Tibial nerve (tissue), 4 donors: ENCODE results near the gene NFATC1. TPM values are rescaled to one million over a fixed set of nuclear protein-coding genes. Genes with fewer than 3 reads are reported as not detected.

ENCODE experiments used
- DNase-seq, 2 donors: peaks; one replicate each; pipeline ENCODE4 v3.0.0-alpha.2; 2019; ENCODE audit warnings: low spot score in 2 of 2
- H3K27ac ChIP-seq, 4 donors: fragments of 200-600 bp; sonication (generic) in 3 of 4; one replicate each; pipeline ENCODE4 v1.5.1; 2017 to 2019; ENCODE audit warnings: mild to moderate bottlenecking in 1 of 4
- H3K27me3 ChIP-seq, 2 donors: fragments of 200-600 bp; sonication (generic) in 1 of 2; one replicate each; pipeline versions ENCODE4 v1.5.1 to v1.6.0; 2017 to 2019
- H3K36me3 ChIP-seq, 3 donors: fragments of 200-600 bp; sonication (generic); one replicate each; pipeline ENCODE4 v1.5.1; 2018 to 2019
- H3K4me1 ChIP-seq, 4 donors: fragments of 200-600 bp; sonication (generic) in 3 of 4; one replicate each; pipeline ENCODE4 v1.5.1; 2017 to 2019
- H3K4me3 ChIP-seq, 4 donors: fragments of 200-600 bp; sonication (generic) in 3 of 4; one replicate each; pipeline ENCODE4 v1.5.1; 2017 to 2019; ENCODE audit warnings: mild to moderate bottlenecking in 1 of 4, moderate library complexity in 1 of 4
- H3K9me3 ChIP-seq, 4 donors: fragments of 200-600 bp; sonication (generic) in 3 of 4; one replicate each; pipeline ENCODE4 v1.5.1; 2017 to 2019
- EP300 ChIP-seq, 2 donors: sonication (generic); formaldehyde crosslinking; IDR thresholded peaks; one replicate each; pipeline ENCODE4 v1.6.1; 2017; ENCODE audit warnings: antibody characterized with exemption in 2 of 2, mild to moderate bottlenecking in 1 of 2
- POLR2A ChIP-seq, 2 donors: fragments of 450-650 bp; IDR thresholded peaks; one replicate each; pipeline ENCODE4 v1.6.1; 2017; ENCODE audit warnings: antibody characterized with exemption in 2 of 2, mild to moderate bottlenecking in 2 of 2, moderate library complexity in 2 of 2
- WGBS, 2 donors: methylation state at CpG; one replicate each; pipeline ENCODE4 v1.1.5; 2018; 5-methylcytosine and 5-hydroxymethylcytosine counted together
- total RNA-seq, 4 donors: library from RNA; depleted of rRNA; stranded (reverse); fragments of >200 nt; gene quantifications; one replicate each; pipeline ENCODE4 v1.1.0, GENCODE V29; 2016
- TF ChIP-seq, protein P1 (sequence below), 5 experiments: fragments of 200-600 bp in 3 of 5; fragments of 450-650 bp in 2 of 5; sonication (generic) in 3 of 5; IDR thresholded peaks; one replicate each; pipeline ENCODE4 v1.5.1; 2016 to 2019; ENCODE audit warnings: antibody characterized with exemption in 5 of 5, mild to moderate bottlenecking in 3 of 5, moderate library complexity in 2 of 5

The NFATC1 gene
- total RNA-seq, 4 donors from 2014 or later = 33.7 to 48.6 (median 37.8) TPM

DNA sequence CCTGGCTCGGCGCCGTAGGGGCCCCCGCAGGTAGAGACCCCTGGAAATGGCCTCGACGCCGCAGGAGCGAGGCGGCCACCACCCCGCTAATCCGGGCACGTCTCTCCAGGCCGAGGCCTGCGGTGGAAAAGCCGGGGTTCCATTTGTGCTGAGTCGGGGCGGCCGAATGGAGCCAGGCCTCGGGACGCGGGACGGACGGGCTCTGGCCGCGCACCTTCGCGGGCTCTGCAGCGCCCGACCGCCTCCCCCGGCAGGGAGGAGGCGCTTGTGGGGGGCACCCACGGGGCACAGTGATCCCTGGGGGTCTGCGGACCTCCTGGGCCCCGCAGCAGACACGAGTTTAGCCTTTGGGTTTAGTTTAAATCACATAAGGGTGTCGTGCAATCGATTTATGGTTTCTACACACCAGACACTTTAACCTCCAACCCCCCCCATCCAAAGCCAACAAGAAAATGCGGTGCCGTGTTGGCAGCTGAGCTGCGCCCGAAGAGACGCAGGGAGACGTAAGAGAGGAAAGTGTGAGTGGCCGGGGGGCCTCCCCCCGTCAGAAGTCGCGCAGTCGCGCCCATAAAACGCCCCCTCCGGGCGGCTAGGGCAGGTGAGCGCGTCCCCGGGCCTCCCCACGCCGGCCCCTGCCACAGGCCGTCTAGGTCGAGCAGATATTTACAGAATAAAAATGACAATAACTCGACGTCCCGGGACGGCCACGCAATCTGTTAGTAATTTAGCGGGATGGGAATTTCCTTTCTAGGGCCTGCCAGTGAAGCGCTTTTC, 1.0 kb upstream of the NFATC1 start:
- TF ChIP-seq EP300 (IDR thresholded peaks at IDR 0.05) (peak in 1 of 2 donors; percentile 39), POLR2A (IDR thresholded peaks at IDR 0.05) (no peak)
- DNase-seq = peak; percentile 44 to 52
- H3K27me3 ChIP-seq = no peaks in the 10 kb centered on the region
- H3K4me1 ChIP-seq = peaks cover 0 to 57% (median 31%) of the 10 kb centered on the region in 4 donors
- H3K9me3 ChIP-seq = no peaks in the 10 kb centered on the region
- peak overlapping the region; percentile 83 to 98 (median 94) for H3K27ac ChIP-seq
- H3K36me3 ChIP-seq = no peaks in the 10 kb centered on the region
- H3K4me3 ChIP-seq = peak overlapping the region; percentile 42 to 81 (median 72)
- WGBS, 2 donors = 1 to 2% methylated on average over 32 to 57 of the region's 67 CpGs

DNA sequence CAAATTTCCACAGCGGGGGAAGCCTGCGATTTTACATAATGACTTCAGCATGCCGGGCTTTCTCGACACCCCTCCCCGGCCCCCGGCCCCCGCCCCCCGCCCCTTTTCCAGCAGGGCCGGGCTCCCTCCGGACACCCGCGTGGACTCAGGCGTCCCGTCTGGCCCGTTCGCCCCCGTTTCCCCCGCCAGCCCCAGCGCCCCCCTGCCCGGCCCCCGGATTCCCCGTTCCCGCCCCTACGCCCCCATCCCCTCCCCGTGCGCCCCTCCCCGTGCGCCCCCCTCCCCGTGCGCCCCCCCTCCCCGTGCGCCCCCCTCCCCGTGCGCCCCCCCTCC, 456 bp upstream of the NFATC1 start:
- H3K4me3 ChIP-seq = peak overlapping the region; percentile 42 to 81 (median 72)
- no peaks in the 10 kb centered on the region for H3K36me3 ChIP-seq
- TF ChIP-seq POLR2A (IDR thresholded peaks at IDR 0.05) (no peak), EP300 (IDR thresholded peaks at IDR 0.05) (no peak)
- TF ChIP-seq, protein P1, sequence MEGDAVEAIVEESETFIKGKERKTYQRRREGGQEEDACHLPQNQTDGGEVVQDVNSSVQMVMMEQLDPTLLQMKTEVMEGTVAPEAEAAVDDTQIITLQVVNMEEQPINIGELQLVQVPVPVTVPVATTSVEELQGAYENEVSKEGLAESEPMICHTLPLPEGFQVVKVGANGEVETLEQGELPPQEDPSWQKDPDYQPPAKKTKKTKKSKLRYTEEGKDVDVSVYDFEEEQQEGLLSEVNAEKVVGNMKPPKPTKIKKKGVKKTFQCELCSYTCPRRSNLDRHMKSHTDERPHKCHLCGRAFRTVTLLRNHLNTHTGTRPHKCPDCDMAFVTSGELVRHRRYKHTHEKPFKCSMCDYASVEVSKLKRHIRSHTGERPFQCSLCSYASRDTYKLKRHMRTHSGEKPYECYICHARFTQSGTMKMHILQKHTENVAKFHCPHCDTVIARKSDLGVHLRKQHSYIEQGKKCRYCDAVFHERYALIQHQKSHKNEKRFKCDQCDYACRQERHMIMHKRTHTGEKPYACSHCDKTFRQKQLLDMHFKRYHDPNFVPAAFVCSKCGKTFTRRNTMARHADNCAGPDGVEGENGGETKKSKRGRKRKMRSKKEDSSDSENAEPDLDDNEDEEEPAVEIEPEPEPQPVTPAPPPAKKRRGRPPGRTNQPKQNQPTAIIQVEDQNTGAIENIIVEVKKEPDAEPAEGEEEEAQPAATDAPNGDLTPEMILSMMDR (IDR thresholded peaks at IDR 0.05) = no peak
- no peaks in the 10 kb centered on the region for H3K27me3 ChIP-seq
- H3K4me1 ChIP-seq = peaks cover 0 to 56% (median 32%) of the 10 kb centered on the region in 4 donors
- H3K27ac ChIP-seq = peak overlapping the region; percentile 83 to 98 (median 94)
- WGBS, 2 donors = 0 to 2% methylated on average over 7 of the region's 34 CpGs
- no peaks in the 10 kb centered on the region for H3K9me3 ChIP-seq
- no peak for DNase-seq

DNA sequence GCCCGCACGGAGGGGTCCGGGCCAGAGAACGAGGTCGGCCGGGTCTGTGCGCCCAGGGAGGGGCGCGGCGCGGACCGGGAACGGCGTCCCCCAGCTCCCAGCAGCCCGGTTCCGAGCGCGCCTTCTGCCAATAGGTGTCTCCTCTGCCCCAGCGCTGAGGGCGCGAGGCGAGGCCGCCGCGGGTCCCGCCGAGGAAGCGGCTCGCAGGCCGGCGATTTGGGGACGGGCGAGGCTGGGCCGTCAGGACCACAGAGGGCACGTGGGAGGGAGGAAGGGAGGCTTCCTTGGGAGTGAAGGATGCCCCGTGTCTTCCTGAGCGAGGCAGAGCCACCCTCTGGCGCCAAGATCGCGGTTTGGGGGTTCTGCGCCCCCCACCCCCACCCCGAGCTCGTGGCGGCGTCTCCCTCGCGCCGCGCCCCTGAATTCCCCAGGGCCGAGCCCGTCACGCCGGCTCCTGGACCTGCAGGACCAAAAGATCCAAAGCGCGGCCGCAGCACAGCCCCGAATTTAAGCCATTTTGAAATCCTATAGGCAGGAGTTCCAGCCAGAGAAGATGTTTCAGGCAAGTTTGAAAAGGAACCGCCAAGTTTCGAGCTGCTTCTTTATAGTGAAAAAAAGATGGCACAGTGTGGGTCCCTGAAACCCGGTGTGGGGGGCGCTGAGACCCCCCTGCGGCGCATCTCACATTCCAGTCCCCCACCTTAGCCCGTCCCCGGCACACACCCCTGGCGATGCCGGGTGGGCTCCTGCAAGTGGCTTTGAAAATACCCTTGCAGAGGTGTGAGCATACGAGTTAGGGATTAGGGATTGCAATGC, 909 bp downstream of the NFATC1 start:
- Histone ChIP-seq H3K9me3 (no peaks in the 10 kb centered on the region), H3K4me1 (peaks cover 0 to 64% (median 35%) of the 10 kb centered on the region in 4 donors), H3K36me3 (no peaks in the 10 kb centered on the region), H3K27me3 (no peaks in the 10 kb centered on the region), H3K4me3 (peak overlapping the region; percentile 41 to 76 (median 52)), H3K27ac (peak overlapping the region; percentile 80 to 98 (median 94))
- no peak for DNase-seq
- WGBS, 2 donors = 25 to 28% methylated on average over 19 to 25 of the region's 68 CpGs
- TF ChIP-seq EP300 (IDR thresholded peaks at IDR 0.05) (peak in 1 of 2 donors; percentile 28), POLR2A (IDR thresholded peaks at IDR 0.05) (peak in 1 of 2 donors; percentile 14)
- TF ChIP-seq, protein P1 (IDR thresholded peaks at IDR 0.05) = peak in 2 of 5 experiments; percentile 8 to 21

DNA sequence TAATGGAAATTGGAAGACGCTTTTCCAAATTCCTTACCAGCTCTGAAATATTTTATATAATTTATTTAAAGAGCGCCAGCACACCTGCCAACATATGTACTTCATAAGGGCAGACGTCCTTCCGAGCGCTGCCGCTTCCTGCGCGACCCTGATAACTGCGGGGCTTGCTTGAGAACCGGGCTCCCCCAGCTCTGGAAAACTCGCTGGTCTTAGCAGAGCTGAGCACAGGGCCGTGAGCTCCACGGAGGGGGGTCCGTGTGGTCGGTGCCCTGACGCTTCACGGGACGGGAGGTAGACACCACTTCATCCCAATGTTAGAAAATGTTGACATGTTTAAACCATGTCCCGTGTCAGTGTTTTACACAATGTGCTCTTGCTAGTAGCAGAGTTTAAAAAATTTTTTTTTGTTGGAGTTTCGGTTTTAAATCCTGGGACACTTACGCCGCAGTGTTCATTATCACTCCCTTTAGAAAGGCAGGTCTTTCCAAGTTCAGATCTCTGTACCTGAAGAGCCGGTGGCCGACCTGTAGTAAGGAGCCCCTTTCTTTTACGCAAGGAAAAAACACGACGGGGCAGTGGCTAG, 1.6 kb downstream of the NFATC1 start:
- peaks cover 0 to 71% (median 40%) of the 10 kb centered on the region in 4 donors for H3K4me1 ChIP-seq
- 65 to 72% methylated on average over 24 to 27 of the region's 27 CpGs for WGBS, 2 donors
- DNase-seq = no peak
- H3K9me3 ChIP-seq = no peaks in the 10 kb centered on the region
- peak overlapping the region; percentile 80 to 98 (median 94) for H3K27ac ChIP-seq
- H3K4me3 ChIP-seq = peak overlapping the region; percentile 41 to 76 (median 52)
- no peaks in the 10 kb centered on the region for H3K36me3 ChIP-seq
- no peaks in the 10 kb centered on the region for H3K27me3 ChIP-seq
- TF ChIP-seq, protein P1 (IDR thresholded peaks at IDR 0.05) = no peak
- TF ChIP-seq EP300 (IDR thresholded peaks at IDR 0.05) (no peak), POLR2A (IDR thresholded peaks at IDR 0.05) (no peak)
